Measurements from ENCODE around the gene TUBA3C. TPM values are rescaled to one million over a fixed set of nuclear protein-coding genes. Genes with fewer than 3 reads are reported as not detected.
A peak's percentile ranks its signal among the peaks of the same experiment; 100 is the strongest.

Gene TUBA3C
- total RNA-seq, 1 donor from 2014 or later, result not detected

- DNase-seq (ENCODE audit: low spot score), result no peak
Observed at GRCh38 chr13:19169496-19169895, 12.1 kb downstream of the TUBA3C start.

GRCh38 chr13:19161308-19161707 lies 20.3 kb downstream of the TUBA3C start:
- DNase-seq (ENCODE audit: low spot score), result peak; percentile 64

GRCh38 chr13:19159761-19160420 lies 21.7 kb downstream of the TUBA3C start:
- peak; percentile 60 for DNase-seq (ENCODE audit: low spot score)

GRCh38 chr13:19159181-19159580 lies 22.4 kb downstream of the TUBA3C start:
- peak; percentile 71 for DNase-seq (ENCODE audit: low spot score)

- DNase-seq (ENCODE audit: low spot score), result peak; percentile 82
Observed at GRCh38 chr13:19158526-19159174, 23.0 kb downstream of the TUBA3C start.

- DNase-seq (ENCODE audit: low spot score), result peak; percentile 49
Observed at GRCh38 chr13:19158006-19158405, 23.6 kb downstream of the TUBA3C start.

GRCh38 chr13:19157461-19157860 lies 24.2 kb downstream of the TUBA3C start:
- DNase-seq (ENCODE audit: low spot score), result peak; percentile 59

- DNase-seq (ENCODE audit: low spot score), result peak; percentile 73
Observed at GRCh38 chr13:19156013-19156825, 25.4 kb downstream of the TUBA3C start.

- peak; percentile 74 for DNase-seq (ENCODE audit: low spot score)
Observed at GRCh38 chr13:19155321-19155861, 26.2 kb downstream of the TUBA3C start.

- DNase-seq (ENCODE audit: low spot score), result peak; percentile 55
Observed at GRCh38 chr13:19154843-19155242, 26.8 kb downstream of the TUBA3C start.

- DNase-seq (ENCODE audit: low spot score), result peak; percentile 76
Observed at GRCh38 chr13:19153782-19154450, 27.7 kb downstream of the TUBA3C start.

- DNase-seq (ENCODE audit: low spot score), result no peak
Observed at GRCh38 chr13:19152403-19152802, 29.2 kb downstream of the TUBA3C start.

GRCh38 chr13:19151581-19152263 lies 29.9 kb downstream of the TUBA3C start:
- DNase-seq (ENCODE audit: low spot score), result peak; percentile 84

GRCh38 chr13:19150712-19151228 lies 30.9 kb downstream of the TUBA3C start:
- peak; percentile 76 for DNase-seq (ENCODE audit: low spot score)

GRCh38 chr13:19150226-19150625 lies 31.4 kb downstream of the TUBA3C start:
- peak; percentile 67 for DNase-seq (ENCODE audit: low spot score)

GRCh38 chr13:19148561-19148960 lies 33.1 kb downstream of the TUBA3C start:
- no peak for DNase-seq (ENCODE audit: low spot score)
